Measurements from ENCODE around the gene FAM120B.

The FAM120B gene

GRCh38 chr6:170271771-170272314, 34.7 kb upstream of the FAM120B start:
- DNase-seq (ENCODE audit: low spot score), result peak; percentile 81

- no peak for DNase-seq (ENCODE audit: low spot score)
These were observed 34.1 kb upstream of the FAM120B start for GRCh38 chr6:170272341-170273065.

- DNase-seq (ENCODE audit: low spot score), result no peak
These were observed 33.4 kb upstream of the FAM120B start for GRCh38 chr6:170273191-170273590.

GRCh38 chr6:170273681-170274080, 32.9 kb upstream of the FAM120B start:
- no peak for DNase-seq (ENCODE audit: low spot score)

GRCh38 chr6:170274713-170275560, 31.6 kb upstream of the FAM120B start:
- no peak for DNase-seq (ENCODE audit: low spot score)

GRCh38 chr6:170276369-170277057, 30.0 kb upstream of the FAM120B start:
- no peak for DNase-seq (ENCODE audit: low spot score)

GRCh38 chr6:170277893-170278742, 28.4 kb upstream of the FAM120B start:
- no peak for DNase-seq (ENCODE audit: low spot score)

- no peak for DNase-seq (ENCODE audit: low spot score)
These were observed 27.8 kb upstream of the FAM120B start for GRCh38 chr6:170278743-170279094.

- DNase-seq (ENCODE audit: low spot score), result no peak
These were observed 27.1 kb upstream of the FAM120B start for GRCh38 chr6:170279426-170279825.

- DNase-seq (ENCODE audit: low spot score), result peak; percentile 69
These were observed 26.4 kb upstream of the FAM120B start for GRCh38 chr6:170279977-170280688.

GRCh38 chr6:170280689-170281045, 25.9 kb upstream of the FAM120B start:
- no peak for DNase-seq (ENCODE audit: low spot score)

- no peak for DNase-seq (ENCODE audit: low spot score)
These were observed 24.9 kb upstream of the FAM120B start for GRCh38 chr6:170281331-170282292.

GRCh38 chr6:170282512-170283158, 23.9 kb upstream of the FAM120B start:
- DNase-seq (ENCODE audit: low spot score), result no peak

GRCh38 chr6:170283212-170284081, 23.1 kb upstream of the FAM120B start:
- DNase-seq (ENCODE audit: low spot score), result no peak

GRCh38 chr6:170284126-170284773, 22.3 kb upstream of the FAM120B start:
- DNase-seq (ENCODE audit: low spot score), result no peak

- DNase-seq (ENCODE audit: low spot score), result no peak
These were observed 21.6 kb upstream of the FAM120B start for GRCh38 chr6:170284866-170285469.

- DNase-seq (ENCODE audit: low spot score), result no peak
These were observed 21.1 kb upstream of the FAM120B start for GRCh38 chr6:170285482-170285881.

All from CD4-positive, alpha-beta T cell treated with Interleukin-2 at 100 ng/mL for 4 hours (primary cell).